Stimulated activated CD8-positive, alpha-beta memory T cell treated with anti-CD3 and anti-CD28 coated beads, Interleukin-7, amount 100 ng/mL, for 4 hours (primary cell): ENCODE data around the gene HAO1.
"Not testable (repeated sequence)": the region's sequence is repeated elsewhere in the genome, so short reads cannot be mapped to it uniquely, and the experiment has no call there.

Source experiments
- DNase-seq, 2 donors: peaks; one replicate each; pipeline ENCODE4 v3.0.0-alpha.2; 2020; ENCODE audit warnings: low read depth in 2 of 2

Gene HAO1

GRCh38 chr20:7855545-7855944 is 84.7 kb downstream of the HAO1 start:
- no peak for DNase-seq

- no peak for DNase-seq
Measured at GRCh38 chr20:7853493-7853892, 86.8 kb downstream of the HAO1 start.

GRCh38 chr20:7850775-7851490 is 89.3 kb downstream of the HAO1 start:
- no peak for DNase-seq

GRCh38 chr20:7849675-7850074 is 90.6 kb downstream of the HAO1 start:
- no peak for DNase-seq

- no peak for DNase-seq
Measured at GRCh38 chr20:7848351-7848750, 91.9 kb downstream of the HAO1 start.

GRCh38 chr20:7843613-7844012 is 96.6 kb downstream of the HAO1 start:
- no peak for DNase-seq

- DNase-seq = no peak
Measured at GRCh38 chr20:7841971-7842310, 98.3 kb downstream of the HAO1 start.

GRCh38 chr20:7841291-7841970 is 98.8 kb downstream of the HAO1 start:
- no peak for DNase-seq

- no peak for DNase-seq
Measured at GRCh38 chr20:7836076-7836475, 104.2 kb downstream of the HAO1 start.

GRCh38 chr20:7834441-7834840 is 105.8 kb downstream of the HAO1 start:
- DNase-seq = not testable (repeated sequence)
